Right lobe of liver (tissue), 6 donors: Measurements from ENCODE around the gene C3. TPM values are rescaled to one million over a fixed set of nuclear protein-coding genes. Genes with fewer than 3 reads are reported as not detected.
A peak's percentile ranks its signal among the peaks of the same experiment; 100 is the strongest.

Experiments
- ATAC-seq, 4 donors: fragments of 200-7000 bp; cut with Tn5 transposase; one replicate each; pipeline ENCODE4 v1.9.1; 2020; ENCODE audit warnings: mild to moderate bottlenecking in 4 of 4, moderate library complexity in 4 of 4
- DNase-seq, 3 donors: peaks; one replicate each; pipeline ENCODE4 v3.0.0-alpha.2; 2020
- H3K27ac ChIP-seq, 3 donors: fragments of 200-600 bp; one replicate each; pipeline ENCODE4 v1.8.0; 2022
- H3K27me3 ChIP-seq, 2 donors: fragments of 200-600 bp; one replicate each; pipeline ENCODE4 v1.8.0; 2022
- H3K36me3 ChIP-seq, 4 donors: fragments of 200-600 bp; sonication (generic) in 1 of 4; one replicate each; pipeline versions ENCODE4 v1.5.1 to v1.8.0; 2017 to 2022; ENCODE audit warnings: control low read depth in 1 of 4
- H3K4me1 ChIP-seq, 4 donors: fragments of 200-600 bp; sonication (generic) in 1 of 4; one replicate each; pipeline versions ENCODE4 v1.5.1 to v1.8.0; 2017 to 2022; ENCODE audit warnings: control low read depth in 1 of 4
- H3K4me3 ChIP-seq, 3 donors: fragments of 200-600 bp; one replicate each; pipeline ENCODE4 v1.8.0; 2022
- H3K9me3 ChIP-seq, 4 donors: fragments of 200-600 bp; sonication (generic) in 1 of 4; one replicate each; pipeline versions ENCODE4 v1.5.1 to v1.8.0; 2017 to 2022; ENCODE audit warnings: control low read depth in 1 of 4
- CTCF ChIP-seq, 4 donors: fragments of 200-600 bp in 3 of 4; fragments of 450-650 bp in 1 of 4; IDR thresholded peaks; one replicate each; pipeline versions ENCODE4 v1.5.1 to v1.8.0; 2016 to 2022; ENCODE audit warnings: antibody characterized with exemption in 4 of 4, mild to moderate bottlenecking in 2 of 4
- POLR2A ChIP-seq: fragments of 450-650 bp; IDR thresholded peaks from one replicate; pipeline ENCODE4 v1.6.1; 2017; ENCODE audit warnings: antibody characterized with exemption, mild to moderate bottlenecking
- WGBS: methylation state at CpG from one replicate; pipeline ENCODE4 v1.1.6; 2018; ENCODE audit warnings: low coverage, low lambda C conversion rate; ENCODE audit not compliant: insufficient coverage; ENCODE audit errors: missing lambda C conversion rate; 5-methylcytosine and 5-hydroxymethylcytosine counted together
- intact Hi-C, 2 donors: fragments of 100-400 bp; cut with DNase I; formaldehyde crosslinking; loops; one replicate each; pipeline versions ENCODE4 v1.11.2 to v1.14.1; 2022
- total RNA-seq, 6 experiments: library from RNA; depleted of rRNA in 2 of 6; stranded (reverse); fragments of >200 nt in 2 of 6; fragmentation: NEBNext Ultra II Directional in 3 of 6; extraction: Animal tissue kit (Norgen Biotek cat#: 25700) in 3 of 6; gene quantifications; one replicate each; pipeline versions ENCODE4 v1.1.0 to v1.2.4, GENCODE V29; 2016 to 2023
- donor health status: DM: no; HTN: yes; CAD: no.
- donor health status: DM: no; HTN: no; CAD: no.
- donor health status: DM: no; HTN: no; CAD: no.
- donor health status: DM: no; HTN: yes; CAD: no.
- donor health status: DM: no; HTN: yes; CAD: no.

The C3 gene
- total RNA-seq, 6 experiments from 2014 or later = 10,569 to 17,502 (median 15,749) TPM

- Histone ChIP-seq H3K9me3 (no peaks in the 10 kb centered on the region), H3K36me3 (peaks cover 0 to 16% (median 9%) of the 10 kb centered on the region in 4 donors), H3K4me3 (peak overlapping the region in 2 of 3 donors; percentile 39 to 95), H3K27ac (peak overlapping the region; percentile 65 to 86 (median 67)), H3K27me3 (no peaks in the 10 kb centered on the region), H3K4me1 (peaks cover 0 to 58% (median 14%) of the 10 kb centered on the region in 4 donors)
- intact Hi-C loops = no loop called here
- no peak for TF ChIP-seq CTCF (IDR thresholded peaks at IDR 0.05)
- no peak for TF ChIP-seq POLR2A
- 31% methylated on average over 4 of the region's 5 CpGs for WGBS
- DNase-seq = no peak
- ATAC-seq = no peak
Measured at GRCh38 chr19:6721773-6722172, 1.3 kb upstream of the C3 start.

GRCh38 chr19:6721138-6721474 lies 656 bp upstream of the C3 start:
- Histone ChIP-seq H3K4me1 (peaks cover 0 to 54% (median 11%) of the 10 kb centered on the region in 4 donors), H3K27me3 (no peaks in the 10 kb centered on the region), H3K36me3 (peaks cover 0 to 22% (median 13%) of the 10 kb centered on the region in 4 donors), H3K4me3 (peak overlapping the region in 2 of 3 donors; percentile 39 to 95), H3K9me3 (no peaks in the 10 kb centered on the region), H3K27ac (peak overlapping the region; percentile 65 to 86 (median 70))
- DNase-seq (no peak), ATAC-seq (no peak)
- intact Hi-C loops = no loop called here
- no peak for TF ChIP-seq CTCF (IDR thresholded peaks at IDR 0.05)
- no peak for TF ChIP-seq POLR2A

GRCh38 chr19:6719992-6720368 lies 470 bp downstream of the C3 start:
- Histone ChIP-seq H3K27me3 (no peaks in the 10 kb centered on the region), H3K36me3 (peaks cover 0 to 26% (median 15%) of the 10 kb centered on the region in 4 donors), H3K4me3 (peak overlapping the region; percentile 78 to 95 (median 93)), H3K27ac (peak overlapping the region; percentile 11 to 86 (median 37)), H3K4me1 (peaks cover 0 to 45% (median 8%) of the 10 kb centered on the region in 4 donors), H3K9me3 (no peaks in the 10 kb centered on the region)
- no peak for TF ChIP-seq POLR2A
- no peak for TF ChIP-seq CTCF (IDR thresholded peaks at IDR 0.05)
- 22% methylated on average over 3 of the region's 3 CpGs for WGBS
- ATAC-seq (no peak), DNase-seq (no peak)
- intact Hi-C loops = no loop called here

GRCh38 chr19:6719540-6719861 lies 949 bp downstream of the C3 start:
- Histone ChIP-seq H3K36me3 (peaks cover 0 to 26% (median 16%) of the 10 kb centered on the region in 4 donors), H3K9me3 (no peaks in the 10 kb centered on the region), H3K27me3 (no peaks in the 10 kb centered on the region), H3K4me1 (peaks cover 0 to 40% (median 6%) of the 10 kb centered on the region in 4 donors), H3K4me3 (peak overlapping the region; percentile 78 to 95 (median 93)), H3K27ac (peak overlapping the region; percentile 11 to 86 (median 37))
- peak; percentile 54 for TF ChIP-seq POLR2A
- TF ChIP-seq CTCF (IDR thresholded peaks at IDR 0.05) = no peak
- intact Hi-C loops = no loop called here
- WGBS = 44% methylated on average over 4 of the region's 6 CpGs
- DNase-seq = no peak
- no peak for ATAC-seq
